H1 (cell line): ENCODE data around the gene ALDH1B1. TPM values are rescaled to one million over a fixed set of nuclear protein-coding genes. Genes with fewer than 3 reads are reported as not detected.

Source experiments
- BRCA1 ChIP-seq: IDR thresholded peaks from 2 replicates; pipeline ENCODE4 v1.6.1; 2012; ENCODE audit warnings: low read depth, low read length, improper control_type of control experiment
- GTF2F1 ChIP-seq: IDR thresholded peaks from 2 replicates; pipeline ENCODE4 v1.6.1; 2012; ENCODE audit warnings: low read depth, low read length, improper control_type of control experiment, borderline replicate concordance
- KDM5A ChIP-seq: fragments of 200-600 bp; IDR thresholded peaks from 2 replicates; pipeline ENCODE4 v1.7.1; 2012; ENCODE audit warnings: mild to moderate bottlenecking, low read length, inconsistent platforms, mixed read lengths
- RBBP5 ChIP-seq: IDR thresholded peaks from 2 replicates; pipeline ENCODE4 v1.7.1; 2012; ENCODE audit warnings: low read depth, mild to moderate bottlenecking, inconsistent platforms, low read length, moderate library complexity, borderline replicate concordance
- SP2 ChIP-seq: IDR thresholded peaks from 2 replicates; pipeline ENCODE4 v1.6.1; 2012; ENCODE audit warnings: mild to moderate bottlenecking, low read length, inconsistent platforms
- YY1 ChIP-seq: IDR thresholded peaks from 2 replicates; pipeline ENCODE4 v1.6.1; 2011; ENCODE audit warnings: low read depth, mild to moderate bottlenecking, low read length
- polyA plus RNA-seq, 7 experiments: library from polyadenylated mRNA; depleted of rRNA in 3 of 7; stranded (reverse) in 5 of 7; unstranded in 2 of 7; fragments of >200 nt in 5 of 7; fragments of 200-250 nt in 2 of 7; gene quantifications; 1 replicate in 5 of 7; 2 replicates in 1 of 7; 4 replicates in 1 of 7; pipeline versions ENCODE4 v1.2.1 to v1.2.3, GENCODE V29; 2011 to 2013; ENCODE audit warnings: missing spikeins in 2 of 7, mixed read lengths in 2 of 7
- total RNA-seq: library from RNA; stranded (reverse); fragmentation: NEBNext Ultra II Directional; extraction: Animal tissue kit (Norgen Biotek cat#: 25700); gene quantifications from 2 replicates; pipeline ENCODE4 v1.2.1, GENCODE V29; 2021

ALDH1B1 gene
- total and polyA plus RNA-seq, 2 of the 8 experiments (the other 6 are each of a cell fraction or from before 2014, with no cell fraction given) = 41.6 to 78.7 TPM

DNA sequence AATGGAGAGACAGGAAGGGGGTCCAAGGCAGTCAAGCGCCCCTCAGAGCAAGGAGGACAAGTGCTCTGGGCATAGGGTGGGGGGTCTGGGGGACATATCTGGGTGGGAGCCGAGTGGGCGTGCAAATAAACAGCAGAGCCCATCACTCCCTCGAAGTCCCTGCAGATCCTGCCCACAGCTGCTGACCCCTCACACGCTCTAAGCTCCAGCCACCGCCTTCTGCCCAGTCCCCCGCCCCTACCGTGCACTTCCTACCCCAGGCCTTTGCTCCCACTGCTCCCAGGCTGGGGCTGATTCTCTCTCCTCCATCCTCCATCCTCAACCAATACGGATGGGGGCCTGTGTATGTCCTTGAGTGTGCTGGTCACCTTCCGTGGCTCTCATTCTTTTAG is 16.9 kb upstream of the ALDH1B1 start (continued):
- TF ChIP-seq GTF2F1 (no peak), RBBP5 (no peak), SP2 (no peak), KDM5A (no peak), BRCA1 (no peak), YY1 (no peak)
